HG02981 (cell line): ENCODE results near the gene RHBDD1.

ENCODE experiments used
- ATAC-seq: cut with Tn5 transposase; IDR thresholded peaks from one replicate; pipeline ENCODE4 v1.9.1; 2021; ENCODE audit warnings: mild to moderate bottlenecking, moderate library complexity; ENCODE audit not compliant: unreplicated experiment

RHBDD1 gene

DNA sequence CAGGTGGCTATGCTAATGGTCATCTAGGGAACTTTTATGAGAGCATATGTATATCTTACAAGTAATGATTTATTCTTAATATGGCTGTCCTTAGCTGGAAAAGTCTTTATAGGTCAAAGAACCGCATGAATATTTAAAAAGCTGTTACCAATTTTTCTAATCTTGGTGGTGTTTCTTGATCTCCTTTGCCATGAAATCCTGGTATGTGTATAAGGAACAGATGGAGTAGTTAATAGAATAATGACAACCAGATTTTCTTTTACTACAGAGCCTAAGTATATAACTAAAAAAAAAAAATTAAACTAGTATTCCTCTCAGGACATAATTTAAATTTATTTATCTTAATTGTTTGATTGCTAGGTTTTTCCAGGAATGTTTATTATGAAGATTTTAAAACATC, 74.5 kb downstream of the RHBDD1 start:
- no peak for ATAC-seq

DNA sequence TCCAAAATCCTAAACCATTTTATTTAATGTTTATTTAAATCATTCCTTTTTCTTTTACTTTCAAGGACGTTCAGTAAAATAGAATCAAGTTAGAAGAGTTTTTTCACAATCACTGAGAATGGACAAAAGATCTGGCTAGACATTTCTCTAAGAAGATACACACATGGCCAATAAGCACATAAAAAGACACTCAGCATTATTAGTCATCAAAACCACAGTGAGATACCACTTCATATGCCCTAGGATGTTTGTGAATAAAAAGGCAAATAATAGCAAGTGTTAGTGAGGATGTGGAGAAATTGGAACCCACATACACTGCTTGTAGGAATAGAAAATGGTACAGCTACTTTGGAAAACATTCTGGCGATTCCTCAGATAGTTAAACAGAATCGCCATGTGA, 76.1 kb downstream of the RHBDD1 start:
- ATAC-seq = peak; percentile 39

DNA sequence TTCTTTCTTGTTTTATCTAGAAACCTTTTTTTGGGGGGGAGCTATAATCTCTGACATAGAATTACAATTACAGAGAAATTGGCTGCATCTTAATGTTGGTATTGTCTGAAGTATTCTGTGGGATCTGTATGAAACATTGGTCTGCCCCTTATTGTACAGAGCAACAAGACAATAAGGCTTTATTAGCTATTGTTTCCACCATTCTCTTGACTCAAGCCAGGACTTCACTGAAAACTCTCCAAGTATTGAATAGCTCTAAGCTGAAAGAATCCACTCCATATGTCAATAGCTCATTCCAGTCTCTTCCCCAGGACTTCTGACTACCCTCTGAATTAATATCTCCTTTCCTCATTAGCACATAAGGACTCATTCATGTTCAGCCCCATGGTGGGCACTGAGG, 77.8 kb downstream of the RHBDD1 start:
- no peak for ATAC-seq

- ATAC-seq = no peak
These were observed 80.0 kb downstream of the RHBDD1 start for GRCh38 chr2:226915846-226916360.

GRCh38 chr2:226916669-226917068, 80.8 kb downstream of the RHBDD1 start:
- peak; percentile 90 for ATAC-seq

DNA sequence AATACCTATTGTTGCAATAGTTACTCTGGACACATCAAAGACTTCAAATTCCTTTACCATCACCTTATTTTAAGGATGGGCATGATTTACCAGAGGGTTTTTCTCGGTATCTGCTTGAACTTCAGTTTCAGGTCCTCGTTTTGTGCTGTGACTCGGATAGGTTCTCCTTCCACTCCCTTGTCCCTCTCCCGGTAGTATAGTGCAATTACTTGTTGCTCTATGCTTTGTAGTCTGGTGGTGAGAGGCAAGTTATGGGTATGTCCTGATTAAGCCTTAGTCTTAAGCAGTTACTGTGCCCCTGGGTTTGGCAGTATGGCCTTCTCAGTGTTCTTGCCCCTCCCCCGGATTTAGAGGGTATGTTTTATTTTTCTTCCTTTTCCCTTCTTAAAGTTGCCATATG, 96.6 kb downstream of the RHBDD1 start:
- ATAC-seq = peak; percentile 91

DNA sequence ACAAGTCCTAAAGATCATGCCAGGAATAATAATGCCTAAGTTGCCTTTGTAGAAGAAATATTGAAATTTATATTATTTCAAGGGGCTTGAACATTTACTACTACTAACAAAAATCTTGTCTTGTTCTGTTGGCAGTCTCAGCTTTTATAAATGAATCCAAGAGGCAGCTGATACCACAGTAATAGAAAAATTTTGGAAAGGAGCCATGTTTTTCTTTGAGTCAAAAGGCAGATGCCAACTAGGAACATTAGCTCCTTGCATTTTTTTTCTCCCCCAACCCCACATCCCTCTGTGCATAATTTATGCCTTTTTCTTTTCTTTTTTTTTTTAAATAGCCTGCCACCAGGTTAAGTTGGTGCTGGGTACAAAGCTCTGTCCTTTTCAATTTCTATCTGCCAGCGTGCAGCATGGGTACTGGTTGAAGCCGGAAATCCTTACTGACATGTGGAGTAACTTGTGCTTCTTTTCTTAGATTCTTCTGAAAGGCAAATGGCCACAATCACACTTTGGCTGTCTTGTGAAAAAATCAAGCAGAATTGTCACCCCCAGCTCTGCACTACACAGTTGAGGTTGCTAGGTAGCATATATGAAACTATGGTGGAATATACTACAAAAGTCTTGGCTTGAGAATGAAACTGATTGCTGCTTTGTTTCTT, 98.8 kb downstream of the RHBDD1 start:
- ATAC-seq = no peak

- no peak for ATAC-seq
These were observed 108.2 kb downstream of the RHBDD1 start for GRCh38 chr2:226943862-226944620.

GRCh38 chr2:226953206-226953605, 117.4 kb downstream of the RHBDD1 start:
- ATAC-seq = no peak

- no peak for ATAC-seq
These were observed 118.0 kb downstream of the RHBDD1 start for GRCh38 chr2:226953826-226954225.

DNA sequence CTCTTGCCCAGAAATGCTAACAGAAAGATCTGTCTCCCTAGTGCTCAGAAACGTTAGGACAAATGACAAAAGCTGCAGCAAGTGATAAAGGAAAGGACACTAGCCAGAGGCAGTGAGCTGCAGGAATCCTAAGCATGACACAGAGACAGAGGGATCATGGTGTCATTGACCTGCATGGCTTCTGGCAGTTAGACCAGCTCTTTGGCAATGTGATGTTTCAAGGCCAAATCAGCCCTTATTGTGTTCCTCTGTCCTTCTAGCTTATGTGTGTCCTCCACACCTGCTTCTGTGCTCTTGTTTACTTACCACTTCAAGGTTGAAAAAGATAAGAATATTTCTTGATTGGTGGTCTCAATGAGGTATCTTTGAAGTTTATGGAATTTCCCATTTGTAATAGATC, 120.8 kb downstream of the RHBDD1 start:
- no peak for ATAC-seq

- ATAC-seq = no peak
These were observed 123.6 kb downstream of the RHBDD1 start for GRCh38 chr2:226959418-226959817.

GRCh38 chr2:226962176-226962773, 126.4 kb downstream of the RHBDD1 start:
- ATAC-seq = no peak

- no peak for ATAC-seq
These were observed 127.7 kb downstream of the RHBDD1 start for GRCh38 chr2:226963528-226963927.

DNA sequence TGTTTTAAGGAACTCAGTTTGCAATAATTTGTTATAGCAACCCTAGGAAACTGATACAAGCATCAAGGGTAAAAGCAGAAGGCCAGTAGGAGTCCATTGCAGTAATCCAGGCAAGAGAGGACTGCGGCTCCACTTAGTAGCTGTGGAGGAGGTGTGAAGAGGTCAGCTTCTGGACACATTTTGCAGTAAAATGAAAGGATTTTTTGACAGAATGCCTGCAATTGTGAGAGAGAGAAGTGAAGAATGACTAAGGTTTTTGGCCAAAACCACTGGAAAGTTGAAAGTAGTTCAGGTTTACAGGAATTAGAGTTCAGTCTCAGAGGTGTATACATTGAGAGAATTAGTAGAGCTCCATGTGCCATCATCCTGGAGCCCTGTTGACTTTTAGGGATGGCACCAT, 129.5 kb downstream of the RHBDD1 start:
- ATAC-seq = no peak

DNA sequence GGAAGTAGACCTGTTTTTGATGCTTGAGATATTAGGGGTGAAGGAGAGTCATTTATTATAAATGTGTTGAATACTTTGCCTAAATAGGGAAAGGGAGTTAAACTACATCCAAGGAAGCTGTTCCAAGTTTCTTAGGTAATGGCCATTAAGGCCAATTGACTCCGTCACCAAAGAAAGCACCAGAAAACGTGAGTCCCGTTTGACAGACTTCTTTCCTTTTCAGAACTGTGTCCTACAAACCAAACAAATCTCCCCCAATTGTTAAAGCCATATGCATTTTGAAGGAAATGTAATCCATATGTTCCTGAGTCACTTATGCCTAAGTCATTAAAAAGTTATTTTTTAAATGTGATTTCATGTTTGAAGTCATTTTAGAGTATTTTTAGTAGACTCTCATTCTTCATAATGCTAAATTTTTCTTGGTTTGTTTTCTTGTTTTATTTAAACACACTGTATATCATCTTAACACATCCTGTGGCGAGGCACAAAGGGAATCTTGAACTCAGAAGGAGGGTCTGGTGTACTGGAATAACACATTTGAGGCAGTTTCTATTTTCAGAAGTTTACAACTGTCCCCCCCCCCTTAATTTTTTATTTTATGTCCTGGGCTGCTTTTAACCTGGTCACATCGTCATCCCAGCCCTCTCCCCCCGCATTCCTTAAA, 133.7 kb downstream of the RHBDD1 start:
- no peak for ATAC-seq

GRCh38 chr2:226970362-226970761, 134.5 kb downstream of the RHBDD1 start:
- ATAC-seq = peak; percentile 38

DNA sequence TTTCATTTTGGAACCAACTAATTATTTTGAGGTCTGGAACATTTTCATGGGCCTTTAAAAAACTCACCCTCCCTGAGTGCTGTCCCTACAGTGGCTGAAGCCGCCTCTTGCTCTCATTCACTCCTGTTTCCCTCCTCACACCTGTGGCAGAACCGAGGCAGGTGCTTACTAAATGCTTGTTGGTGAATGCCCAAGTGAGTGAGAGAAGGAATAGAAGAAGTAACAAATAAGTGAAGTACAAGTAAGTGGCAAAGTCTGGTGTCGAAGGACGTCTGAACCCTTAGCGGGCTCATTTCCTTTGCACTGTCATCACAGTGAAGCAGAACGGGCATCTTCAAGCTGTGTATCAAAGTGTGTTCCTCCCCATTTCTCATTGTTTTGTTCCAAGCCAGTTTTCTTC, 135.2 kb downstream of the RHBDD1 start:
- ATAC-seq = no peak

- ATAC-seq = peak; percentile 46
These were observed 135.9 kb downstream of the RHBDD1 start for GRCh38 chr2:226971770-226972169.

- no peak for ATAC-seq
These were observed 138.0 kb downstream of the RHBDD1 start for GRCh38 chr2:226973816-226974215.

GRCh38 chr2:226977775-226978190, 141.9 kb downstream of the RHBDD1 start:
- no peak for ATAC-seq
